ENCODE results near the gene NODAL.

NODAL gene

DNA sequence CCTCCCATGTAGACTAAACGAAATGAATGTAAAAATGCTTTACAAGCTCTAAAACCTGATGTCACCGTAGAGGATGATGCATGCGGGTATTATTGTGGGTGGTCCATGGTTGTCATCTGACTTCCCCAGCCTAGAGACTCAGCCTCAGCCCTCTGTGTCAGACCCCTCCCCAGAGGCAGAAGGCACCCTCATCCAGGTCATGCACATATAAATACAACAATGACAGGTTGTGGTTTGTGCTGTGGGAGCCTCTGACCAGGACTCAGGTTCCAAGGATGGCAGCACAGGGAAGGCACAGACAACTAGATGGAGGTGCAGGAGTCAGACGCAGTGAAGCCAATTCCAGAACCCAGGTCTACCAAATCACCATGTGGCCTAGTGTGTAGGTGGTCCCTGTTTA, 3.3 kb upstream of the NODAL start:
- TF ChIP-seq, protein P1, sequence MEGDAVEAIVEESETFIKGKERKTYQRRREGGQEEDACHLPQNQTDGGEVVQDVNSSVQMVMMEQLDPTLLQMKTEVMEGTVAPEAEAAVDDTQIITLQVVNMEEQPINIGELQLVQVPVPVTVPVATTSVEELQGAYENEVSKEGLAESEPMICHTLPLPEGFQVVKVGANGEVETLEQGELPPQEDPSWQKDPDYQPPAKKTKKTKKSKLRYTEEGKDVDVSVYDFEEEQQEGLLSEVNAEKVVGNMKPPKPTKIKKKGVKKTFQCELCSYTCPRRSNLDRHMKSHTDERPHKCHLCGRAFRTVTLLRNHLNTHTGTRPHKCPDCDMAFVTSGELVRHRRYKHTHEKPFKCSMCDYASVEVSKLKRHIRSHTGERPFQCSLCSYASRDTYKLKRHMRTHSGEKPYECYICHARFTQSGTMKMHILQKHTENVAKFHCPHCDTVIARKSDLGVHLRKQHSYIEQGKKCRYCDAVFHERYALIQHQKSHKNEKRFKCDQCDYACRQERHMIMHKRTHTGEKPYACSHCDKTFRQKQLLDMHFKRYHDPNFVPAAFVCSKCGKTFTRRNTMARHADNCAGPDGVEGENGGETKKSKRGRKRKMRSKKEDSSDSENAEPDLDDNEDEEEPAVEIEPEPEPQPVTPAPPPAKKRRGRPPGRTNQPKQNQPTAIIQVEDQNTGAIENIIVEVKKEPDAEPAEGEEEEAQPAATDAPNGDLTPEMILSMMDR (IDR thresholded peaks at IDR 0.05), result no peak

DNA sequence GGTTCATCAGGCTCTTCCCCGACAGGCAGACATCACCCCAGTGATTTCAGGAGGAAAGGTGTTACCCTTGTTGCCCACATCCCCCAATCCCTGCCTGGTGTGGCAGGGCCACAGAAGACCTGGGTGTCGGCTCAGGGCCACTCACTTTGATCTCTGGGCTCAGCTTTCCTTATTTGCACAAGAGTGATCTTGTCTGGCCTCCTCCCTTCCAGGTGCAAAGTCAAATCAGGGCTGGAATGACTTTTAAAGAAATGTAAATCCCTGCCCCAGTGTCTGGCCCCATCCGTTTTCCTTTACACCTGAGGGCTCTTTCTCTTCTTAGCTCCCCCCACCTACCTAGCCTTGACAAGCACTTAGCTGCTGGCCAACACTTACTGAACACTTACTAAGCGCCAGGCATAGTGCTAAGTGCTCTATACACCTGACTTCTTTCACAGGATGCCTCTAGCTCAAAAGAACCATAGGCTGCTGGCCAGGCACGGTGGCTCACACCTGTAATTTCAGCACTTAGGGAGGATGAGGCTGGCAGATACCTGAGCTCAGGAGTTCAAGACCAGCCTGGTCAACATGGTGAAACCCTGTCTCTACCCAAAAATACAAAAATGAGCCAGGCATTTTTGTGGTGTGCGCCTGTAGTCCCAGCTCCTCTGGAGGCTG, 979 bp upstream of the NODAL start:
- TF ChIP-seq, protein P1 (IDR thresholded peaks at IDR 0.05), result no peak

DNA sequence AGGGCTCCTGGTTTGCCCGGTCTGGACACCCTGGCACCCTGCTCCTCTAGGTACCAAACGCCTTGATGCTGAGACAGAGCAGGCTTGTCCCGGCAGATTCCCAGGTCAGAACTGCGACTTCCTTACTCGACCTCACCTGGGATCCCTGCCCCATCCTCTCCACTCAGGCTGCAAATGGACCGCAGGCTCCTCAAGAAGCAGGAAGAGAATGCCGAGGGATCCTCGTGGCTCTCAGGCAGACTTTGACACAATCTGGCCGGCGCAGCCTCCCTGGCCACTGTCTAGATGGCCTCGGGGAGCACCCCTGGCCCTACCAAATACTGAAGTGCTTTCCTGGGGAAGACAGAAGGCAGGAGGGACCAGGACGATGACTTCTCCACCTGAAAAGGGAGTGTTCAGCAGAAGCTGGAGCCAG, 421 bp upstream of the NODAL start:
- TF ChIP-seq, protein P1 (IDR thresholded peaks at IDR 0.05), result no peak

DNA sequence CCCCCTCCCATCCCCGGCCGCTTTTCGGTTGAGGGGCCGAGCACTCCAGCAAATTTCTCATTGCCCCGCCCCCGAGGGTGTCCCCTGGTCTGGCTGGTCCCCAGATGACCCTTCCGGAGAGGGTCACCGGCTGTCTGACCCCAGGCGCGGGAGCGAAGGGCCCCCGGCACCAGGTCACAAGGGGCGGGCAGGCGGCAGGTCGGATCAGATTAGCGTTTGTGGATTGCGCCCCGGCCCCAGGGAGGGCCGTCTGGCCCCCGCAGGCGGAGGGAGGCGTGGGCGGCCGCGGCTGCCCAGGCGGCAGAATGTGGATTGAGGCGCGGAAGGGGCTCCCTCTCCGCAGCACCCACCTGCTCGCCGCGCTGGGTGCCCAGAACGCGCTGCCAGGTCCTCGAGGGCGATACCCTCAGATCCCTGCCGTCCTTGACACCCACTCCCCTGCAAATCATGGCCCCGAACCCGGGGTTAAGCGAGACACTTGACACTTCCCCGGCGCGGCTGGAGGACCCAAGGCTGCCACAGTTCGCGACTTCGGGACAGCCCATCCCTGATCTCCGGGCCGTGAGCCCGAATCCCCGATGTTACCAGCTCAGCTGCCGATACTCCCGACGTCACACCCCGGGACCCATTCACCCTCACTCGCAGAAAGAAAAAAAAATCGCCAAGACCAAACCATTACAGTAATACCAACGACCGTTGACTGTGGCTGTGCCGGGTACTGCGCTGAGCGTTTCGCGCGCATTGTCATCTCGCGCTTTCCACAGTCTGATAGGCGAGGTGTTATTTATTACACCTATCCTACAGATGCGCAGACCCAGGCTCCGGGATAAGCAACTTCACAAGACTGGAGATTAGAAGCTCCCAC, 953 bp downstream of the NODAL start:
- TF ChIP-seq, protein P1 (IDR thresholded peaks at IDR 0.05), result no peak

DNA sequence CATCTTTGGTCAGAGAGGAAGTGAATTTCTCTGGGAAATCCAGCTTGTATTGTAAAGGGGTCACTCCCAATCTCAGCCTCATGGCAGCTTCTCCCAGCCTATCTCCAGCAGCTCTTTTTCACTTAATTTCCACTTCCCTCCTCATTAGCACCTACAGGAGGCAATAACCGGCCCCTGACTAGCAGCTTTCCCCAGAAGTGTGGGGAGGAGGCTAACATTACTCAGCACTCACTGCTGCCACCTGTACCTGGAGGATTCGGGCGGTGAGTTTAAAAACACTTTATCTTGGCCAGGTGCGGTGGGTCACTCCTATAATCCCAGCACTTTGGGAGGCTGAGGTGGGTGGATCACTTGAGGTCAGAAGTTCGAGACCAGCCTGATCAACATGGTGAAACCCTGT, 3.8 kb downstream of the NODAL start:
- TF ChIP-seq, protein P1 (IDR thresholded peaks at IDR 0.05), result no peak

DNA sequence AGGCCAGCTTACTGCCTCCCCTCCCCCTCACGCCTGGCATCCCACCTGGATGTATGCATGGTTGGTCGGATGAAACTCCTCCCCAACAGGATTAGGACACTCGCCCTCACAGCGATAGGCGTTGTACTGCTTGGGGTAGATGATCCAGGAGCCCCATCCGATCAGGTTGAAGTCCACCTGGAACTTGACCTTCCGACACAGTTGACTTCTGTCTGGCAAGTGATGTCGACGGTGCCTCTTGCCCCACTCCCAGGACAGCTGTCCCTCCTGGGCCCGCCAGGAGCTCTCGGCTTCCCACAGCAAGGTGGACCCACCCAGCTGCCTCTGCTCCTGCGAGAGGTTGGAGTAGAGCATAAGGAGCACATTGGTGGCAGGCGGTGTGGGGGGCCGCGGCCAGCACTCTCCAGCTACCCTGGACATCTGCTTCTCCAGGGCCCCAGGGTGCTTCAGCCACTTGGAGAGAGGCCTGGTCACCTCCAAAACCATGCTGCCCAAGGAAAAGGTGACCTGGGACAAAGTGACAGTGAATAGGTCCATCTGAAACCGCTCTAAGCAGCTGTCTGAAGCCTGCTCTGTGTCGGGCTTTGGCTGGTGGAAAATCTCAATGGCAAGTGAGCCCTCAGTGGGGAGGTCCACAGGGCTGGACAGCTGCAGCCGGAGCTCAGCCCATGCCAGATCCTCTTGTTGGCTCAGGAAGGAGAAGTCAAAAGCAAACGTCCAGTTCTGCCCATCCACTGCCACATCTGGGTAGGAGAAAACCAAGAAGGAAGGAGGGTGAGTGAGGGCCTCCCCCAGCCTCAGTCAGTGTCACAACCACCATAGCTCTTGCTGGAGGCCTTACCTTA, 6.0 kb downstream of the NODAL start:
- TF ChIP-seq, protein P1 (IDR thresholded peaks at IDR 0.05), result no peak

DNA sequence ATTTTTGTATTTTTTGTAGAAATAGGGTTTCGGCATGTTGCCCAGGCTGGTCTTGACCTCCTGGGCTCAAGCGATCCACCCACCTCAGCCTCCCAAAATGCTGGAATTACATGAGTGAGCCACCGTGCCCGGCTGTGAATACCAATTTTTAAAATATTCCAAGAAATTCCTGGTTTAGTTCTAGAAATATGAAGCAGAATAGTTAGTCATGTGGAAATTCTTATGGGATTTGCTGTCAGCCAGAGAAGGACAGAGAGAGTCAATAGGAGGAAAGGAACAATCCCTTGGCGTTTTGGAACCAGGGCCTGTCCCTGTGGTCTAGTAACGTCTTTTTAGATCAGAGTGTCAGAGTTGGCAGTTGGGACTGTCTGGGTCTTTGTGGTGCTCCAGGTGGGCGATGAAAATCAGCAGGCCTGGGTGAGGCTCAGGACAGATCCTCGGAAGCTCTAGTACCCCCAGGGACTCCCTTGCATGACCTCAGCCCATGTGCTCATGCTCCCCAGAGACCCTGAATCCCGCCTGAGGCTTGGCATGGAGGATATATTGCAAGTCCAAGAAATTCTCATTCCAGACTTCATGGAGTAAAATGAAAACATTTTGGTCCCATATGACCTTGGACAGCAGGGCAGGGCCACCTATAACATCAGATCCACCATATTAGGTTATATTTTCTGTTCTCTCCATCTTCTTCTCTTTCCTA, 7.8 kb downstream of the NODAL start:
- TF ChIP-seq, protein P1 (IDR thresholded peaks at IDR 0.05), result no peak

Data from LNCAP (cell line).